ENCODE measurements around the gene RAB29. TPM values are rescaled to one million over a fixed set of nuclear protein-coding genes. Genes with fewer than 3 reads are reported as not detected.

Gene RAB29
- total and polyA plus RNA-seq, 2 donors (not counting 3 experiments of a cell fraction or from before 2014, with no cell fraction given), result 18.1 to 18.8 TPM

DNA sequence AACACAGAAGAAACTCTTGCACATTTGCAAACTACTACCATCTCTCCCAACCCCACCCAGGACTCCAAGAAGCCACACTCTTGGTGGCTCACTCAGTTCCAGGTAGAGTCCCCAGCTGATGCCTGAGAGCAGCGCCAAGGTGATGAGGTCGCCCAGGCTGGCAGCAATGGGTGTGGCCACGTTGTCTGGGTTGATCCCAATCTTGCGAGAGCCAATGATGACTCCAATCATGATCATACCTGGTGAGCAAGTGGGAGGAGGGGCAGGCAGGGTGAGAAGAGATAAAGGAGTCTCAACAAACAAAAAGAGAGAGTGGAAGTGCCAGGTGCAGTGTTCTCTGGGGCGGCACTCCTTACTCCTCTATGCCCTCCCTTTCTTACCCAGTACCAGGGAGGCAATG, 23.3 kb upstream of the RAB29 start:
- BruUV-seq (replicated peaks), result no TSS peak
- Histone ChIP-seq H3K36me3 (ENCODE audit: control insufficient read depth in 2 of 2, extremely low read depth in 1 of 2, insufficient read depth in 2 of 2, low read length in 2 of 2) (peaks cover 0 to 31% of the 10 kb centered on the region in 2 experiments), H2AFZ (ENCODE audit: low read depth, low read length) (no peak overlapping the region), H3K27ac (ENCODE audit: insufficient read depth, low read depth, low read length) (no peak overlapping the region), H3K27me3 (ENCODE audit: control insufficient read depth in 2 of 2, insufficient read depth in 2 of 2, low read length in 2 of 2) (no peaks in the 10 kb centered on the region), H3K9me1 (replicated peaks; ENCODE audit: control insufficient read depth, extremely low read depth, insufficient read depth, low read length) (no peaks in the 10 kb centered on the region), H4K20me1 (replicated peaks; ENCODE audit: control insufficient read depth, extremely low read depth, insufficient read depth, low read length) (no peaks in the 10 kb centered on the region), H3K4me3 (replicated peaks in 1 of 3; ENCODE audit: insufficient read depth in 1 of 3, low read depth in 1 of 3, low read length in 3 of 3) (no peak overlapping the region), H3K9ac (replicated peaks; ENCODE audit: extremely low read depth, insufficient read depth, low read length) (no peak overlapping the region), H3K4me1 (ENCODE audit: control insufficient read depth, extremely low read depth, insufficient read depth, low read length) (no peaks in the 10 kb centered on the region), H3K9me3 (replicated peaks; ENCODE audit: control insufficient read depth, insufficient read depth, low read length) (no peaks in the 10 kb centered on the region), H3K4me2 (ENCODE audit: insufficient read depth, low read length) (no peak overlapping the region), H3K79me2 (ENCODE audit: control insufficient read depth, insufficient read depth, low read length) (no peaks in the 10 kb centered on the region)
- no peak for DNase-seq (ENCODE audit: low read depth, low spot score)
- dilution Hi-C loops (cut with MboI; ENCODE audit: extremely low pct_ligation_motif_present, low sequenced_read_pairs) (no loop called here), intact Hi-C loops (cut with micrococcal nuclease) (no loop called here)
- CTCF ChIA-PET, result interaction anchor here (12.5 kb wide), 1 partner anchor 179 kb away, joined by 403 read pairs; no protein-coding TSS in a partner anchor
- no peak for TF ChIP-seq EZH2 (IDR thresholded peaks at IDR 0.05; ENCODE audit: borderline replicate concordance, low read depth, low read length, severe bottlenecking)
- TF ChIP-seq MYC (IDR thresholded peaks at IDR 0.05; ENCODE audit: low read depth, low read length), result no peak
- no peak for TF ChIP-seq POLR2A (IDR thresholded peaks at IDR 0.05; ENCODE audit: low read depth, low read length)
- TF ChIP-seq, protein P1, sequence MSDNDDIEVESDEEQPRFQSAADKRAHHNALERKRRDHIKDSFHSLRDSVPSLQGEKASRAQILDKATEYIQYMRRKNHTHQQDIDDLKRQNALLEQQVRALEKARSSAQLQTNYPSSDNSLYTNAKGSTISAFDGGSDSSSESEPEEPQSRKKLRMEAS (IDR thresholded peaks at IDR 0.05; ENCODE audit: insufficient read depth, insufficient read length), result no peak
- TF ChIP-seq JUN (IDR thresholded peaks at IDR 0.05; ENCODE audit: borderline replicate concordance, insufficient read depth, insufficient read length, low read depth), result no peak
- no peak for TF ChIP-seq GATA2 (IDR thresholded peaks at IDR 0.05; ENCODE audit: insufficient read depth, insufficient read length, low read depth, low read length)
- TF ChIP-seq FOS (IDR thresholded peaks at IDR 0.05; ENCODE audit: borderline replicate concordance, insufficient read depth, low read length), result no peak
- TF ChIP-seq POLR2AphosphoS5 (IDR thresholded peaks at IDR 0.05; ENCODE audit: insufficient read depth, low read depth, low read length), result no peak
- TF ChIP-seq, protein P2, sequence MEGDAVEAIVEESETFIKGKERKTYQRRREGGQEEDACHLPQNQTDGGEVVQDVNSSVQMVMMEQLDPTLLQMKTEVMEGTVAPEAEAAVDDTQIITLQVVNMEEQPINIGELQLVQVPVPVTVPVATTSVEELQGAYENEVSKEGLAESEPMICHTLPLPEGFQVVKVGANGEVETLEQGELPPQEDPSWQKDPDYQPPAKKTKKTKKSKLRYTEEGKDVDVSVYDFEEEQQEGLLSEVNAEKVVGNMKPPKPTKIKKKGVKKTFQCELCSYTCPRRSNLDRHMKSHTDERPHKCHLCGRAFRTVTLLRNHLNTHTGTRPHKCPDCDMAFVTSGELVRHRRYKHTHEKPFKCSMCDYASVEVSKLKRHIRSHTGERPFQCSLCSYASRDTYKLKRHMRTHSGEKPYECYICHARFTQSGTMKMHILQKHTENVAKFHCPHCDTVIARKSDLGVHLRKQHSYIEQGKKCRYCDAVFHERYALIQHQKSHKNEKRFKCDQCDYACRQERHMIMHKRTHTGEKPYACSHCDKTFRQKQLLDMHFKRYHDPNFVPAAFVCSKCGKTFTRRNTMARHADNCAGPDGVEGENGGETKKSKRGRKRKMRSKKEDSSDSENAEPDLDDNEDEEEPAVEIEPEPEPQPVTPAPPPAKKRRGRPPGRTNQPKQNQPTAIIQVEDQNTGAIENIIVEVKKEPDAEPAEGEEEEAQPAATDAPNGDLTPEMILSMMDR (IDR thresholded peaks at IDR 0.05; ENCODE audit: extremely low read depth in 1 of 2, insufficient read depth in 1 of 2, low read depth in 1 of 2, low read length in 2 of 2), result no peak
- no peak for FAIRE-seq
- POLR2A ChIA-PET, result no interaction called here

Measured in endothelial cell of umbilical vein (primary cell).